Sigmoid colon (tissue), 7 donors: ENCODE measurements around the gene DAPK1. TPM values are rescaled to one million over a fixed set of nuclear protein-coding genes. Genes with fewer than 3 reads are reported as not detected.

Experiments
- DNase-seq: peaks from one replicate; pipeline ENCODE4 v3.0.0-alpha.2; 2019
- H3K27ac ChIP-seq, 4 donors: fragments of 200-600 bp; sonication (generic); one replicate each; pipeline ENCODE4 v1.5.1; 2016 to 2019; ENCODE audit warnings: mild to moderate bottlenecking in 1 of 4
- H3K27me3 ChIP-seq, 3 donors: fragments of 200-600 bp; sonication (generic); one replicate each; pipeline ENCODE4 v1.5.1; 2019; ENCODE audit warnings: mild to moderate bottlenecking in 1 of 3
- H3K36me3 ChIP-seq, 4 donors: fragments of 200-600 bp; sonication (generic); one replicate each; pipeline ENCODE4 v1.5.1; 2016 to 2019
- H3K4me1 ChIP-seq, 4 donors: fragments of 200-600 bp; sonication (generic); one replicate each; pipeline ENCODE4 v1.5.1; 2017 to 2019
- H3K4me3 ChIP-seq, 4 donors: fragments of 200-600 bp; sonication (generic); one replicate each; pipeline ENCODE4 v1.5.1; 2017 to 2019; ENCODE audit warnings: mild to moderate bottlenecking in 2 of 4, moderate library complexity in 1 of 4
- H3K9me3 ChIP-seq, 4 donors: fragments of 200-600 bp in 3 of 4; sonication (generic) in 3 of 4; one replicate each; pipeline versions ENCODE4 v1.5.1 to v1.6.1; 2013 to 2019
- EP300 ChIP-seq, 4 donors: sonication (generic); formaldehyde crosslinking; IDR thresholded peaks; one replicate each; pipeline ENCODE4 v1.6.1; 2017; ENCODE audit warnings: antibody characterized with exemption in 4 of 4
- POLR2A ChIP-seq, 2 donors: fragments of 450-650 bp; IDR thresholded peaks; one replicate each; pipeline ENCODE4 v1.6.1; 2016; ENCODE audit warnings: antibody characterized with exemption in 2 of 2, mild to moderate bottlenecking in 2 of 2, moderate library complexity in 2 of 2
- POLR2AphosphoS5 ChIP-seq, 4 donors: sonication (generic); formaldehyde crosslinking; IDR thresholded peaks; one replicate each; pipeline ENCODE4 v1.6.1; 2017; ENCODE audit warnings: antibody characterized with exemption in 4 of 4
- WGBS, 2 donors: extraction: QIAGEN DNeasy Blood & Tissue Kit; methylation state at CpG; one replicate each; pipeline ENCODE4 v1.1.7; 2013; 5-methylcytosine and 5-hydroxymethylcytosine counted together
- intact Hi-C: fragments of 100-400 bp; cut with DNase I; formaldehyde crosslinking; loops from one replicate; pipeline ENCODE4 v1.15.1; 2023
- polyA plus RNA-seq, 3 donors: library from polyadenylated mRNA; stranded (reverse); fragments of 200-250 nt; gene quantifications; one replicate each; pipeline ENCODE4 v1.2.3, GENCODE V29; 2013
- total RNA-seq, 4 donors: library from RNA; depleted of rRNA; stranded (reverse); fragments of >200 nt; gene quantifications; one replicate each; pipeline ENCODE4 v1.1.0, GENCODE V29; 2016
- TF ChIP-seq, protein P1 (sequence below), 4 experiments: fragments of 450-650 bp in 3 of 4; fragments of 200-600 bp in 1 of 4; IDR thresholded peaks; one replicate each; pipeline ENCODE4 v1.5.1; 2016 to 2019; ENCODE audit warnings: antibody characterized with exemption in 4 of 4, mild to moderate bottlenecking in 3 of 4, moderate library complexity in 2 of 4
- donor health status: healthy with polysubstance abuse.
- donor health status: Bipolar disorder and iron deficiency.
- donor health status: healthy.

Gene DAPK1
- total and polyA plus RNA-seq, 7 donors: 4.8 to 92.5 (median 78.1) TPM

DNA sequence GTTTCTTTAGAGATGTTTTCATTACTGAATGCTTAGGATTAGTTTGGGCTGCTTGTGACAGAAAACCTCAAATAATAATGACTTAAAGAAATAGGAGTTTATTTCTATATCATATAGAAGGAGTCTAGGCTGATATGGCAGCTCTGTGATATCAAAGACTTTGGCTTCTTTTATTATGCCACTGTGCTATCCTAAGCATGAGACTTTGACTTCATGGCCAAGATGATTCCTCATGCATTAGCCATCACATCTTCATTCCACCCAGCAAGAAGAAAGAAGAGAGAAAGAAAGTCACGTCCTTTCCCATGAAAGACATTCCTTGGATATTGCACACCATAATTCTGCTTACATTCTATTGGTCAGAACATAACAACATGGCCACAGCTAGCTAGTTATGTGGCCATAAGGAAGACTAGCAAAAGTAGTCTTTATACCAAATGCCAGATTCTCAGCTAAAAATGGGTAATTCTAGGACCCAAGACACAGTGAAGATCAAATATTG lies 76.2 kb downstream of the DAPK1 start:
- DNase-seq: no peak
- no peak overlapping the region for H3K4me3 ChIP-seq
- intact Hi-C loops: no loop called here
- H3K4me1 ChIP-seq: peaks cover 0 to 94% (median 83%) of the 10 kb centered on the region in 4 donors
- TF ChIP-seq EP300 (IDR thresholded peaks at IDR 0.05): no peak
- TF ChIP-seq POLR2A (IDR thresholded peaks at IDR 0.05): no peak
- TF ChIP-seq POLR2AphosphoS5 (IDR thresholded peaks at IDR 0.05): no peak
- TF ChIP-seq, protein P1, sequence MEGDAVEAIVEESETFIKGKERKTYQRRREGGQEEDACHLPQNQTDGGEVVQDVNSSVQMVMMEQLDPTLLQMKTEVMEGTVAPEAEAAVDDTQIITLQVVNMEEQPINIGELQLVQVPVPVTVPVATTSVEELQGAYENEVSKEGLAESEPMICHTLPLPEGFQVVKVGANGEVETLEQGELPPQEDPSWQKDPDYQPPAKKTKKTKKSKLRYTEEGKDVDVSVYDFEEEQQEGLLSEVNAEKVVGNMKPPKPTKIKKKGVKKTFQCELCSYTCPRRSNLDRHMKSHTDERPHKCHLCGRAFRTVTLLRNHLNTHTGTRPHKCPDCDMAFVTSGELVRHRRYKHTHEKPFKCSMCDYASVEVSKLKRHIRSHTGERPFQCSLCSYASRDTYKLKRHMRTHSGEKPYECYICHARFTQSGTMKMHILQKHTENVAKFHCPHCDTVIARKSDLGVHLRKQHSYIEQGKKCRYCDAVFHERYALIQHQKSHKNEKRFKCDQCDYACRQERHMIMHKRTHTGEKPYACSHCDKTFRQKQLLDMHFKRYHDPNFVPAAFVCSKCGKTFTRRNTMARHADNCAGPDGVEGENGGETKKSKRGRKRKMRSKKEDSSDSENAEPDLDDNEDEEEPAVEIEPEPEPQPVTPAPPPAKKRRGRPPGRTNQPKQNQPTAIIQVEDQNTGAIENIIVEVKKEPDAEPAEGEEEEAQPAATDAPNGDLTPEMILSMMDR (IDR thresholded peaks at IDR 0.05): no peak
- H3K27me3 ChIP-seq: no peaks in the 10 kb centered on the region
- no peaks in the 10 kb centered on the region for H3K36me3 ChIP-seq
- 85 to 86% methylated on average over 1 of the region's 1 CpG for WGBS, 2 donors
- H3K9me3 ChIP-seq: no peaks in the 10 kb centered on the region
- H3K27ac ChIP-seq: peak overlapping the region in 3 of 4 donors; percentile 5 to 73 (median 23)

DNA sequence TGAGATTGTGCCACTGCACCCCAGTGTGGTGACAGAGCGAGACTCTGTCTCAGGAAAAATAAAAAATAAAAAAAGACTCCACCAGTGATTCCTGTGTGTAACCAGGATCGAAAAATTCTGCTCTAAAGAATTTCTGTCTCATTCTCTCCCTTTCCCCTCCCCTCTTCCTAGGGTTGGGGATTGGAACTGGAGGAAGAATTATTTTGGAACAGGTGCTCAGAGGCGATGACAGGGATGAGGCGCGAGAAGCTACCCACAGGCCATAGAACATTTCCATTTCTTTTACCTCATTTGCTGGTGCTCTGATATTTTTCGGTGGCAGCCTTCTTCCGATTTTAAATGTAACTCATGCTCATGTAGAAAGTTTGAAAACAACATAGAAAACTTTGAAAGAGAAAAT lies 80.1 kb downstream of the DAPK1 start:
- H3K27me3 ChIP-seq: no peaks in the 10 kb centered on the region
- no peaks in the 10 kb centered on the region for H3K36me3 ChIP-seq
- 96 to 97% methylated on average over 7 of the region's 7 CpGs for WGBS, 2 donors
- intact Hi-C loops: no loop called here
- H3K27ac ChIP-seq: peak overlapping the region in 3 of 4 donors; percentile 61 to 70 (median 63)
- no peaks in the 10 kb centered on the region for H3K9me3 ChIP-seq
- no peak for TF ChIP-seq EP300 (IDR thresholded peaks at IDR 0.05)
- TF ChIP-seq, protein P1 (IDR thresholded peaks at IDR 0.05): no peak
- TF ChIP-seq POLR2A (IDR thresholded peaks at IDR 0.05): no peak
- no peak for TF ChIP-seq POLR2AphosphoS5 (IDR thresholded peaks at IDR 0.05)
- H3K4me3 ChIP-seq: no peak overlapping the region
- H3K4me1 ChIP-seq: peaks cover 0 to 94% (median 81%) of the 10 kb centered on the region in 4 donors
- no peak for DNase-seq

DNA sequence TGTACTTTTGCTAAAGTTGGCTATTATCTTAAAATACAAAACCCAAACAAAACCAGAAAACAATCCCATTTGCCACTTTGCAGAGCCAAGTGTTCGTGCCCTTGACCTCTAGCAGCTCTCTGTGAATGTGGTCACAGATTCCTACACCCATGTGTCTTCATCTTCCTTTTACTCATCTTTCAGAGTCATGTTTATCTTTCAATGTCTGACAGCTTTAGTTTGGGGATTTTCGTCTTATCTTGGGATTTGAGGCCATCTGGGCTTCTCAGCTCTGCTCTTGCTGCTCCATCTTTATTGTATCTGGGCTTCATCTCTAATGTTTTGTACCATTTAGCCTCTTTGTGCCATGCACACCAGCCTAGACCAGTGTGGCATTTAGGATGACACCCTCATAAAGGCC lies 81.0 kb downstream of the DAPK1 start:
- no peaks in the 10 kb centered on the region for H3K36me3 ChIP-seq
- intact Hi-C loops: no loop called here
- H3K9me3 ChIP-seq: no peaks in the 10 kb centered on the region
- 67 to 83% methylated on average over 2 of the region's 2 CpGs for WGBS, 2 donors
- DNase-seq: no peak
- H3K4me3 ChIP-seq: no peak overlapping the region
- H3K27me3 ChIP-seq: no peaks in the 10 kb centered on the region
- TF ChIP-seq EP300 (IDR thresholded peaks at IDR 0.05) (no peak), POLR2AphosphoS5 (IDR thresholded peaks at IDR 0.05) (no peak), POLR2A (IDR thresholded peaks at IDR 0.05) (no peak)
- TF ChIP-seq, protein P1 (IDR thresholded peaks at IDR 0.05): no peak
- H3K4me1 ChIP-seq: peaks cover 0 to 88% (median 75%) of the 10 kb centered on the region in 4 donors
- peak overlapping the region in 2 of 4 donors; percentile 3 to 9 for H3K27ac ChIP-seq

DNA sequence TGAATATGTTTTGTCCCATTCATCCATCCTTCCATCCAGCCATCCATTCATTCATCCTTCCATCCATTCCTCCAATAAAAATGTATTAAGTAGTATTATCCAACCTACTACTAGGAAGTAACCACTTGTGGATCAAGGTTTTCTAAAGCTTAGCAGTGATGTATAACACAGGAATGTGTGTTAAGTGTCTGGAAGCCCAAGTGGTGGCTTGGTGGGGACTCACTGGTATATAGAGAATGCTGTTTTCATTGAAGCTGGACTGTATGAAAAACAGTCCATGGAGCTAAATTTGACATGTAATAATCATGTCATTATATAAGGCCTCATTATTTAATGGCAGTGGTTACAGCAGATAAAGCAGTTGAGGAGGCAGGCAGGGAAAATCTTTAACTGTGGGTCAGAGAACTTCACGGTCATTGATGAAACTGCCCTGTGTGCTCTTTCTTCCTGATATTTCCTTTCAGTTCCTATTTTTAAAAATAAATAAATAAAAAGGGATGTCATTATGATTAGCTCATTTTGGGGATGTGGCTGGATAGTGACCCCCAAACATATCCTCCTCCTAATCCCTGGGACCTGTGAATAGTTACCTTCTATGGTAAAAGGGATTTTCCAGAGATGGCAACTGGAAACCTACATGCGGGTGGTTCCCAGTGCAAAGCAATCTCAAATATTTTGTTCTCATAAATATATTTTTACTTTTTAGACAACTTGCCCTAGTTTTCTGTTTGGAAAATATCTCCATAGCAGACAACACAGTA lies 82.3 kb downstream of the DAPK1 start:
- H3K36me3 ChIP-seq: no peaks in the 10 kb centered on the region
- WGBS, 2 donors: 70 to 92% methylated on average over 2 of the region's 2 CpGs

More for the DNA sequence above, 82.3 kb downstream of the DAPK1 start:
- Histone ChIP-seq H3K9me3 (no peaks in the 10 kb centered on the region), H3K4me3 (no peak overlapping the region), H3K27me3 (no peaks in the 10 kb centered on the region), H3K27ac (peak overlapping the region in 2 of 4 donors; percentile 74 to 76), H3K4me1 (peaks cover 0 to 84% (median 71%) of the 10 kb centered on the region in 4 donors)
- no peak for TF ChIP-seq POLR2A (IDR thresholded peaks at IDR 0.05)
- TF ChIP-seq POLR2AphosphoS5 (IDR thresholded peaks at IDR 0.05): no peak
- TF ChIP-seq, protein P1 (IDR thresholded peaks at IDR 0.05): no peak
- no peak for TF ChIP-seq EP300 (IDR thresholded peaks at IDR 0.05)
- intact Hi-C loops: no loop called here
- DNase-seq: no peak
